Uterus (tissue), 4 donors: ENCODE measurements around the gene PTPRG. TPM values are rescaled to one million over a fixed set of nuclear protein-coding genes. Genes with fewer than 3 reads are reported as not detected.

Experiments
- DNase-seq, 2 donors: peaks; one replicate each; pipeline ENCODE4 v3.0.0-alpha.2; 2019 to 2020
- H3K27ac ChIP-seq, 2 donors: fragments of 200-600 bp; sonication (generic); 1 replicate in 1 of 2; 2 replicates in 1 of 2; pipeline ENCODE4 v1.5.1; 2016 to 2018
- H3K27me3 ChIP-seq, 2 donors: fragments of 200-600 bp; sonication (generic); one replicate each; pipeline ENCODE4 v1.5.1; 2018 to 2019; ENCODE audit warnings: control low read depth in 1 of 2
- H3K36me3 ChIP-seq, 2 donors: fragments of 200-600 bp; sonication (generic); one replicate each; pipeline ENCODE4 v1.5.1; 2019; ENCODE audit warnings: control low read depth in 1 of 2
- H3K4me1 ChIP-seq, 2 donors: fragments of 200-600 bp; sonication (generic); one replicate each; pipeline ENCODE4 v1.5.1; 2018 to 2019; ENCODE audit warnings: control low read depth in 1 of 2
- H3K4me3 ChIP-seq, 2 donors: fragments of 200-600 bp; sonication (generic); 1 replicate in 1 of 2; 2 replicates in 1 of 2; pipeline ENCODE4 v1.5.1; 2018 to 2019; ENCODE audit warnings: mild to moderate bottlenecking in 1 of 2
- H3K9me3 ChIP-seq, 2 donors: fragments of 200-600 bp; sonication (generic); one replicate each; pipeline ENCODE4 v1.5.1; 2019; ENCODE audit warnings: control low read depth in 1 of 2
- CTCF ChIP-seq, 4 experiments: fragments of 200-600 bp in 2 of 4; fragments of 450-650 bp in 2 of 4; sonication (generic) in 2 of 4; IDR thresholded peaks; one replicate each; pipeline ENCODE4 v1.5.1; 2016 to 2019; ENCODE audit warnings: antibody characterized with exemption in 4 of 4, mild to moderate bottlenecking in 2 of 4, moderate library complexity in 1 of 4
- POLR2A ChIP-seq, 2 donors: fragments of 450-650 bp; IDR thresholded peaks; one replicate each; pipeline ENCODE4 v1.6.1; 2016; ENCODE audit warnings: antibody characterized with exemption in 2 of 2, mild to moderate bottlenecking in 1 of 2, moderate library complexity in 1 of 2
- intact Hi-C: fragments of 100-400 bp; cut with DNase I; formaldehyde crosslinking; loops from one replicate; pipeline ENCODE4 v1.15.1; 2023; ENCODE audit warnings: low total_unique reads
- total RNA-seq, 4 donors: library from RNA; depleted of rRNA in 3 of 4; stranded (reverse); fragments of >200 nt in 3 of 4; gene quantifications; one replicate each; pipeline versions ENCODE4 v1.1.0 to v1.2.4, GENCODE V29; 2014 to 2023
- donor health status: DM: yes; HTN: yes; CAD: no.

Gene PTPRG
- 100 to 1,000 TPM in 1 of 4 donors, 10 to 100 TPM in 3; 43.5 to 136 (median 62.6) TPM for total RNA-seq

- DNase-seq: peak; percentile 90 to 91
- H3K27ac ChIP-seq: peak within 1 kb of the TSS; percentile 95 to 98
- no peaks in the 10 kb centered on the region for H3K4me1 ChIP-seq
- TF ChIP-seq POLR2A (IDR thresholded peaks at IDR 0.05): peak; percentile 26 to 70
- TF ChIP-seq CTCF (IDR thresholded peaks at IDR 0.05): no peak
- peak within 1 kb of the TSS; percentile 77 to 86 for H3K4me3 ChIP-seq
- no peaks in the 10 kb centered on the region for H3K27me3 ChIP-seq
- no peaks in the 10 kb centered on the region for H3K36me3 ChIP-seq
- intact Hi-C loops: loop anchor here (5.0 kb wide), 1 partner anchor 626 kb away; no protein-coding TSS in a partner anchor
- peaks cover 0 to 4% of the 10 kb centered on the region in 2 donors for H3K9me3 ChIP-seq
Measured at GRCh38 chr3:61561374-61562041, at the start of gene PTPRG. TSS of gene PTPRG (plus strand) at chr3:61561571. CDS start at chr3:61562288, 717 bp downstream.

GRCh38 chr3:61518590-61518989, 42.8 kb upstream of the PTPRG start:
- TF ChIP-seq POLR2A (IDR thresholded peaks at IDR 0.05) (no peak), CTCF (IDR thresholded peaks at IDR 0.05) (no peak)
- Histone ChIP-seq H3K4me1 (no peaks in the 10 kb centered on the region), H3K9me3 (no peaks in the 10 kb centered on the region), H3K4me3 (no peak overlapping the region), H3K27me3 (no peaks in the 10 kb centered on the region), H3K36me3 (no peaks in the 10 kb centered on the region), H3K27ac (no peak overlapping the region)
- intact Hi-C loops: no loop called here
- no peak for DNase-seq

GRCh38 chr3:61520966-61521628, 40.3 kb upstream of the PTPRG start:
- H3K9me3 ChIP-seq: no peaks in the 10 kb centered on the region
- no peaks in the 10 kb centered on the region for H3K4me1 ChIP-seq
- no peak overlapping the region for H3K4me3 ChIP-seq
- no peak for DNase-seq
- intact Hi-C loops: no loop called here
- H3K36me3 ChIP-seq: no peaks in the 10 kb centered on the region
- no peak overlapping the region for H3K27ac ChIP-seq
- no peaks in the 10 kb centered on the region for H3K27me3 ChIP-seq
- TF ChIP-seq POLR2A (IDR thresholded peaks at IDR 0.05) (no peak), CTCF (IDR thresholded peaks at IDR 0.05) (no peak)

GRCh38 chr3:61522060-61522459, 39.3 kb upstream of the PTPRG start:
- no peak for DNase-seq
- H3K27ac ChIP-seq: no peak overlapping the region
- intact Hi-C loops: no loop called here
- no peaks in the 10 kb centered on the region for H3K27me3 ChIP-seq
- no peak for TF ChIP-seq POLR2A (IDR thresholded peaks at IDR 0.05)
- no peak for TF ChIP-seq CTCF (IDR thresholded peaks at IDR 0.05)
- no peaks in the 10 kb centered on the region for H3K4me1 ChIP-seq
- no peak overlapping the region for H3K4me3 ChIP-seq
- no peaks in the 10 kb centered on the region for H3K9me3 ChIP-seq
- H3K36me3 ChIP-seq: no peaks in the 10 kb centered on the region

- intact Hi-C loops: no loop called here
- H3K9me3 ChIP-seq: no peaks in the 10 kb centered on the region
- H3K4me1 ChIP-seq: no peaks in the 10 kb centered on the region
- no peak overlapping the region for H3K4me3 ChIP-seq
- no peak for DNase-seq
- H3K27me3 ChIP-seq: no peaks in the 10 kb centered on the region
- H3K27ac ChIP-seq: no peak overlapping the region
- H3K36me3 ChIP-seq: no peaks in the 10 kb centered on the region
- no peak for TF ChIP-seq CTCF (IDR thresholded peaks at IDR 0.05)
- no peak for TF ChIP-seq POLR2A (IDR thresholded peaks at IDR 0.05)
Measured at GRCh38 chr3:61522626-61523025, 38.7 kb upstream of the PTPRG start.
